SK-N-SH treated with all-trans-retinoic acid at 6 μM for 48 hours (cell line): ENCODE data around the gene OR10D3.

Experiments
- CSDC2 ChIP-seq: fragments of 250-450 bp; sonication (Bioruptor Pico); IDR thresholded peaks from 2 replicates; pipeline ENCODE4 v1.5.0; 2020; ENCODE audit warnings: mild to moderate bottlenecking, moderate library complexity
- ZNF70 ChIP-seq: fragments of 450-650 bp; formaldehyde crosslinking; IDR thresholded peaks from 2 replicates; pipeline ENCODE4 v1.5.0; 2020; ENCODE audit warnings: mild to moderate bottlenecking, moderate library complexity

DNA sequence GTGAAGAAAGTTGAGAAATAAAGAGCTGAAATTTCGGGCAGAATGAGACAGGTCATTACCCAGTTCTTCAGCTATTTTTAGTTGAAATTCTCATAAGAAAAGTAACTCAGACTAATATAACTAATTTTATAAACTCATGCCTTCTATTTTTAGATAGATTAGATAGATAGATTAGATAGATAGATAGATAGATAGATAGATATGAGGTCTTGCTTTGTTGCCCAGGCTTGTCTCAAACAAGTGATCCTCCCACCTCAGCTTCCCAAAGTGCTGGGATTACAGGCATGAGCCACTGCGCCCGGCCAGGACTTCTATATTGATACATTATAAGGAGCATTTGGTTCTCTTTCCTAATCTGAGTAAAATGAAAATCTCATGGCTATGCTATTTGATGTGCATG, 30.9 kb downstream of the OR10D3 start:
- TF ChIP-seq CSDC2 (CRISPR knock-in tag) = no peak
- TF ChIP-seq ZNF70 (CRISPR knock-in tag) = no peak
